Osteoblast (primary cell): ENCODE data around the gene CCDC91. TPM values are rescaled to one million over a fixed set of nuclear protein-coding genes. Genes with fewer than 3 reads are reported as not detected.

ENCODE experiments used
- DNase-seq: peaks from one replicate; pipeline ENCODE4 v3.0.0; 2011; ENCODE audit warnings: low spot score, mixed read lengths; ENCODE audit not compliant: insufficient read length; ENCODE audit errors: missing footprints
- H2AFZ ChIP-seq: 2 replicates; pipeline ENCODE4 v1.6.0; 2011; ENCODE audit warnings: mild to moderate bottlenecking, low read length
- H3K27ac ChIP-seq: 2 replicates; pipeline ENCODE4 v1.5.1; 2011; ENCODE audit warnings: mild to moderate bottlenecking, low read depth, low read length, moderate library complexity
- H3K27me3 ChIP-seq: 2 replicates; pipeline ENCODE4 v1.6.0; 2012; ENCODE audit warnings: mild to moderate bottlenecking, control low read depth, inconsistent platforms, low read length, moderate library complexity; ENCODE audit not compliant: insufficient read depth
- H3K36me3 ChIP-seq: 2 replicates; pipeline ENCODE4 v1.5.1; 2011; ENCODE audit warnings: mild to moderate bottlenecking, low read length, control low read depth, moderate library complexity; ENCODE audit not compliant: insufficient read depth
- H3K4me1 ChIP-seq: 2 replicates; pipeline ENCODE4 v1.5.1; 2011; ENCODE audit warnings: mild to moderate bottlenecking, low read length, control low read depth, moderate library complexity; ENCODE audit not compliant: insufficient read depth
- H3K4me2 ChIP-seq: 2 replicates; pipeline ENCODE4 v1.6.0; 2011; ENCODE audit warnings: mild to moderate bottlenecking, low read length; ENCODE audit not compliant: insufficient read depth
- H3K4me3 ChIP-seq: fragments of 200-600 bp; sonication (generic); 3 replicates; pipeline ENCODE4 v1.5.1; 2012; ENCODE audit warnings: mild to moderate bottlenecking, low read length, inconsistent platforms; ENCODE audit not compliant: insufficient read depth
- H3K79me2 ChIP-seq: 2 replicates; pipeline ENCODE4 v1.6.0; 2012; ENCODE audit warnings: mild to moderate bottlenecking, low read length, control low read depth, inconsistent platforms; ENCODE audit not compliant: insufficient read depth
- H3K9me3 ChIP-seq: 2 replicates; pipeline ENCODE4 v1.5.1; 2011; ENCODE audit warnings: low read depth, low read length, control low read depth
- H4K20me1 ChIP-seq: 2 replicates; pipeline ENCODE4 v1.6.0; 2012; ENCODE audit warnings: mild to moderate bottlenecking, low read length, control low read depth; ENCODE audit not compliant: insufficient read depth
- total RNA-seq: library from RNA; depleted of rRNA; stranded (reverse); fragments of >200 nt; gene quantifications from 2 replicates; pipeline ENCODE4 v1.2.3, GENCODE V29; 2012
- TF ChIP-seq, protein P1 (sequence below): IDR thresholded peaks from 2 replicates; pipeline ENCODE4 v1.5.1; 2011; ENCODE audit warnings: mild to moderate bottlenecking, low read depth, low read length, moderate library complexity; ENCODE audit errors: extremely low read depth

Gene CCDC91
- total RNA-seq, 1 donor = 36.2 TPM

DNA sequence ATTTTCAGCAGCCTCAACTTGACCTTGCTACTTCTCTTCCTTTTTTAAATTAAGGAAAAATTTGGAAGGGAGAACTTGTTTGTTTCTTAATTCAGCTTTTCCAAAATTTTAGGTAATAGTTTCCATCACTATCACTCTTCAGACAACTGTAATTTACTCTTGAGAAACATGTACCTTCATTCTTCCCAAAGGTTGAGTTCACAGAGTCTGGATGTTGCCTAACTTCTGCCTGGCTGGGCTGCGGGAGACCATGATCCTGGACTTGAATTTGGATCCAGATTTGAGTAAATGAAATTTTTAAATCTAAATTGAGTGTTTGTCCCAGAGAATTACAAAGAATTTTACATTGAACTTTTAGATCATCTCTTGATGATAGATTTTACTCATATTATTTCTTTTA is 193.1 kb downstream of the CCDC91 start:
- DNase-seq = no peak
- no peak overlapping the region for H3K27ac ChIP-seq
- no peaks in the 10 kb centered on the region for H3K36me3 ChIP-seq
- no peak overlapping the region for H2AFZ ChIP-seq
- TF ChIP-seq, protein P1, sequence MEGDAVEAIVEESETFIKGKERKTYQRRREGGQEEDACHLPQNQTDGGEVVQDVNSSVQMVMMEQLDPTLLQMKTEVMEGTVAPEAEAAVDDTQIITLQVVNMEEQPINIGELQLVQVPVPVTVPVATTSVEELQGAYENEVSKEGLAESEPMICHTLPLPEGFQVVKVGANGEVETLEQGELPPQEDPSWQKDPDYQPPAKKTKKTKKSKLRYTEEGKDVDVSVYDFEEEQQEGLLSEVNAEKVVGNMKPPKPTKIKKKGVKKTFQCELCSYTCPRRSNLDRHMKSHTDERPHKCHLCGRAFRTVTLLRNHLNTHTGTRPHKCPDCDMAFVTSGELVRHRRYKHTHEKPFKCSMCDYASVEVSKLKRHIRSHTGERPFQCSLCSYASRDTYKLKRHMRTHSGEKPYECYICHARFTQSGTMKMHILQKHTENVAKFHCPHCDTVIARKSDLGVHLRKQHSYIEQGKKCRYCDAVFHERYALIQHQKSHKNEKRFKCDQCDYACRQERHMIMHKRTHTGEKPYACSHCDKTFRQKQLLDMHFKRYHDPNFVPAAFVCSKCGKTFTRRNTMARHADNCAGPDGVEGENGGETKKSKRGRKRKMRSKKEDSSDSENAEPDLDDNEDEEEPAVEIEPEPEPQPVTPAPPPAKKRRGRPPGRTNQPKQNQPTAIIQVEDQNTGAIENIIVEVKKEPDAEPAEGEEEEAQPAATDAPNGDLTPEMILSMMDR = no peak
- no peak overlapping the region for H3K4me2 ChIP-seq
- H4K20me1 ChIP-seq = no peaks in the 10 kb centered on the region
- H3K27me3 ChIP-seq = no peaks in the 10 kb centered on the region
- no peaks in the 10 kb centered on the region for H3K79me2 ChIP-seq
- no peak overlapping the region for H3K4me3 ChIP-seq
- H3K4me1 ChIP-seq = no peaks in the 10 kb centered on the region
- H3K9me3 ChIP-seq = no peaks in the 10 kb centered on the region

DNA sequence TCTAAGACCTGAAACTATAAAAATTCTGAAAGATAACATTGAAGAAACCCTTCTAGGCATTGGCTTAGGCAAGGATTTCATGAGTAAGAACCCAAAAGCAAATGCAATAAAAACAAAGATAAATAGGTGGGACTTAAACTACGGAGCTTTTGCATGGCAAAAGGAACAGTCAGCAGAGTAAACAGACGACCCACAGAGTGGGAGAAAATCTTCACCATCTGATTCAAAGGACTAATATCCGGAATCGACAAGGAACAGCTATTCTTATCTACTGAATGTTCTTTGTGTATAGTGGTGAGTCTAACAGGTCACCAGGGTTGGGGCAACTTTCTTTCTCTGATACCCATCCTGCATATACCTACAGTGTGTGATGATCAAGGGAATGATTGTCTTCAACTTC is 198.6 kb downstream of the CCDC91 start:
- no peaks in the 10 kb centered on the region for H3K27me3 ChIP-seq
- H3K27ac ChIP-seq = peak overlapping the region; percentile 36
- H3K4me2 ChIP-seq = no peak overlapping the region
- H3K36me3 ChIP-seq = no peaks in the 10 kb centered on the region
- peaks cover 19% of the 10 kb centered on the region for H3K4me1 ChIP-seq
- no peak overlapping the region for H3K4me3 ChIP-seq
- no peak overlapping the region for H2AFZ ChIP-seq
- H3K9me3 ChIP-seq = no peaks in the 10 kb centered on the region
- no peak for DNase-seq
- H4K20me1 ChIP-seq = no peaks in the 10 kb centered on the region
- no peaks in the 10 kb centered on the region for H3K79me2 ChIP-seq
- TF ChIP-seq, protein P1 = no peak

DNA sequence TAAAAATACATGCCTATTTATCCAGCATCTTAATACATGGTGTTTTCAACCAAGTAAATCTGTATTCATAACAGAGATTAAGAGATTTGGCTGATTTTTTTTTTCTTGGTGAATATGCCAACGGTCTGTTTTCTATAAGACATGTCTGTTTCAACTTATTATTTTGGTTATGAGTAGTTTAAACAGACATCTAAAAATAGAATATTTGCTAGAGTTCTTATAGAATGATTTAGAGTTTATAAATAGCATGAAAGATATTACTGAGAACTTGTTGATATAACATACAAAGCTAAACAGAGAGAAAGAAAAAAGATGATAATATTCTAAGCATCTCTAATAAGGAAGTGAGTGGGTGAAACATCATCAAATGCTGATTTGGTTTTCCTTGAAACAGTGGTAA is 199.9 kb downstream of the CCDC91 start:
- Histone ChIP-seq H3K9me3 (no peaks in the 10 kb centered on the region), H2AFZ (no peak overlapping the region), H3K27me3 (no peaks in the 10 kb centered on the region), H3K36me3 (no peaks in the 10 kb centered on the region), H3K27ac (peak overlapping the region; percentile 75), H3K4me2 (peak overlapping the region; percentile 66), H3K79me2 (no peaks in the 10 kb centered on the region), H3K4me1 (peaks cover 19% of the 10 kb centered on the region), H3K4me3 (no peak overlapping the region), H4K20me1 (no peaks in the 10 kb centered on the region)
- TF ChIP-seq, protein P1 = no peak
- DNase-seq = no peak

DNA sequence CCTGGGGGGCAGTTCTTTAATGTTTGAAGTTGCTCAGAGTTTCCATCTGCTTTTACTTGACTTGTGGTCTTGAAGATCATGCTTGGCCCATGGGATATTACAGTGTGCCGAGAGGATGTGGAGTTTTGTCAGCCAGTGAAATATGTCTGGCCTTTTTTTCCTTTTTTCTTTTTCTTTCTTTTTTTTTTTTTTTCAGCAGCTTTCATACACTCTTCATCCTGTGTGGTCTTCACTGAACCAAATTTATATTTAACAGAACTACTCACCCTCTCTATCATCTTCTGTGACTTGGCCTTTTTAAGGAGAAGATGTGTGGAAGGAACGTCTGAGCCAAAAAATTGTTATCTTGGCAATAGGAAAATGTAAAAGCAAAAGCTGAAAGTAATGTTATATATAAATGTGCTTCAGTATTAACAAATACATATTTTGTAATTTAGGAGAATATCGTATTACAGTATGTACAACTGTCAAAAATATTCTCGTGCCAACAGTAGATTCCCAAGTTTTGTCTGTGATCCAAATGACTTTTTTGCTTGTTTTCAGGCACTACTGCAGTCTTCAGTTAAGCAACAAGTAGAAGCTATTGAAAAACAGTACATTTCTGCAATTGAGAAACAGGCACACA is 200.6 kb downstream of the CCDC91 start:
- no peaks in the 10 kb centered on the region for H3K36me3 ChIP-seq
- peak overlapping the region; percentile 75 for H3K27ac ChIP-seq
- no peaks in the 10 kb centered on the region for H3K79me2 ChIP-seq
- TF ChIP-seq, protein P1 = no peak
- H3K27me3 ChIP-seq = no peaks in the 10 kb centered on the region
- H3K9me3 ChIP-seq = no peaks in the 10 kb centered on the region
- H3K4me2 ChIP-seq = peak overlapping the region; percentile 66
- peak overlapping the region; percentile 54 for H2AFZ ChIP-seq
- H4K20me1 ChIP-seq = no peaks in the 10 kb centered on the region
- H3K4me1 ChIP-seq = peaks cover 19% of the 10 kb centered on the region
- peak overlapping the region; percentile 27 for H3K4me3 ChIP-seq
- DNase-seq = no peak
